BJ (cell line): ENCODE measurements around the gene DZIP3. TPM values are rescaled to one million over a fixed set of nuclear protein-coding genes. Genes with fewer than 3 reads are reported as not detected.

ENCODE experiments used
- CTCF ChIA-PET: fragments of 350-600 bp; formaldehyde crosslinking; extraction: SDS; loops from one replicate; lab custom pipeline; 2021; ENCODE audit warnings: antibody characterized with exemption, inconsistent platforms; lab: Yijun Ruan, JAX
- POLR2A ChIA-PET: fragments of 300-600 bp; sonication (Branson Sonifier 250); formaldehyde crosslinking; extraction: SDS; loops from one replicate; lab custom pipeline; 2021; ENCODE audit warnings: antibody characterized with exemption; lab: Charles Lee
- DNase-seq: peaks from one replicate; pipeline ENCODE4 v3.0.0-alpha.2; 2011; ENCODE audit warnings: low read depth
- H3K27me3 ChIP-seq: 2 replicates; pipeline ENCODE4 v1.6.0; 2011; ENCODE audit warnings: low read length; ENCODE audit not compliant: control insufficient read depth, insufficient read depth
- H3K36me3 ChIP-seq: 2 replicates; pipeline ENCODE4 v1.5.1; 2011; ENCODE audit warnings: low read length; ENCODE audit not compliant: control insufficient read depth, insufficient read depth
- H3K4me3 ChIP-seq: 2 replicates; pipeline ENCODE4 v1.5.1; 2011; ENCODE audit warnings: low read depth, mild to moderate bottlenecking, control low read depth, low read length
- polyA minus RNA-seq: library from RNA; depleted of rRNA, polyadenylated mRNA; stranded (reverse); fragments of >200 nt; gene quantifications from 2 replicates; pipeline ENCODE4 v1.2.3, GENCODE V29; 2011; rRNA and poly(A)+ RNA removed
- polyA plus RNA-seq: library from polyadenylated mRNA; depleted of rRNA; stranded (reverse); fragments of >200 nt; gene quantifications from 2 replicates; pipeline ENCODE4 v1.2.3, GENCODE V29; 2011; rRNA removed
- TF ChIP-seq, protein P1 (sequence below): IDR thresholded peaks from 2 replicates; pipeline ENCODE4 v1.5.1; 2011; ENCODE audit warnings: low read depth, mild to moderate bottlenecking, control low read depth, inconsistent platforms, low read length, moderate library complexity; ENCODE audit not compliant: insufficient read depth

The DZIP3 gene
- polyA plus RNA-seq (5.4 and 8.7 TPM in 2 replicates), polyA minus RNA-seq (4.1 and 5.0 TPM in 2 replicates)

- peak; percentile 73 for DNase-seq
- TF ChIP-seq, protein P1, sequence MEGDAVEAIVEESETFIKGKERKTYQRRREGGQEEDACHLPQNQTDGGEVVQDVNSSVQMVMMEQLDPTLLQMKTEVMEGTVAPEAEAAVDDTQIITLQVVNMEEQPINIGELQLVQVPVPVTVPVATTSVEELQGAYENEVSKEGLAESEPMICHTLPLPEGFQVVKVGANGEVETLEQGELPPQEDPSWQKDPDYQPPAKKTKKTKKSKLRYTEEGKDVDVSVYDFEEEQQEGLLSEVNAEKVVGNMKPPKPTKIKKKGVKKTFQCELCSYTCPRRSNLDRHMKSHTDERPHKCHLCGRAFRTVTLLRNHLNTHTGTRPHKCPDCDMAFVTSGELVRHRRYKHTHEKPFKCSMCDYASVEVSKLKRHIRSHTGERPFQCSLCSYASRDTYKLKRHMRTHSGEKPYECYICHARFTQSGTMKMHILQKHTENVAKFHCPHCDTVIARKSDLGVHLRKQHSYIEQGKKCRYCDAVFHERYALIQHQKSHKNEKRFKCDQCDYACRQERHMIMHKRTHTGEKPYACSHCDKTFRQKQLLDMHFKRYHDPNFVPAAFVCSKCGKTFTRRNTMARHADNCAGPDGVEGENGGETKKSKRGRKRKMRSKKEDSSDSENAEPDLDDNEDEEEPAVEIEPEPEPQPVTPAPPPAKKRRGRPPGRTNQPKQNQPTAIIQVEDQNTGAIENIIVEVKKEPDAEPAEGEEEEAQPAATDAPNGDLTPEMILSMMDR, result no peak
- H3K4me3 ChIP-seq, result peak within 1 kb of the TSS; percentile 85
- ChIA-PET CTCF (interaction anchor here (0.5 to 1.6 kb wide), 5 partner anchors 9 to 73 kb away, joined by 3 to 6 read pairs (median 4); no protein-coding TSS in a partner anchor), POLR2A (interaction anchor here (0.6 to 0.9 kb wide), 2 partner anchors 12 to 50 kb away, joined by 4 to 5 read pairs; no protein-coding TSS in a partner anchor)
- no peaks in the 10 kb centered on the region for H3K27me3 ChIP-seq
- H3K36me3 ChIP-seq, result no peaks in the 10 kb centered on the region
These were observed at the start of gene DZIP3, which contains the start of gene CIP2A for GRCh38 chr3:108589081-108589997. DZIP3 (plus strand) TSS chr3:108589722; CDS start chr3:108605407, 15,685 bp downstream. CIP2A (minus strand) TSS chr3:108589438; CDS start chr3:108589375, 63 bp downstream.

DNA sequence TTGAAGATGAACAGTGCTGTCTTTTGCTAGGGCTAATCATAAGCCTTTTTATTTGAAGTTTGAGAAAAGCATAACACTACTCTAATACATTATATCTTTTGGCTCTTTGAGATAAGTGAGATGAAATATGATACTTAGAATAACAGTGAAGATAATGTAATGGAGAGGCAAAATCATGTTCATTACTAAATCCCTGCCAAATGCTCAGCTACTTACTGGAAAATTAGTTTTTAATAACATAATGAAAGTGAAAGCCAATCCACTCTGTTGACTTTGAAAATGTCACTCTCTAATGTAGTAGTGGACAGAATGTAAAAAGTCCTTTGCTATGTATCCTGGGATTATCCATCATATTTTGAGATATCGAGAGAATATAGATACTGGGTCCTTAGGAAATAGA is 43.3 kb upstream of the DZIP3 start:
- CTCF ChIA-PET, result interaction anchor here (1.1 to 1.6 kb wide), 2 partner anchors 55 to 369 kb away, joined by 3 to 4 read pairs; no protein-coding TSS in a partner anchor

GRCh38 chr3:108546692-108547091 is 42.8 kb upstream of the DZIP3 start:
- TF ChIP-seq, protein P1, result no peak
- H3K4me3 ChIP-seq, result no peak overlapping the region
- POLR2A ChIA-PET, result no interaction called here

More for the DNA sequence above, 43.3 kb upstream of the DZIP3 start:
- no peak for DNase-seq
- TF ChIP-seq, protein P1, result no peak
- Histone ChIP-seq H3K4me3 (no peak overlapping the region), H3K27me3 (no peaks in the 10 kb centered on the region), H3K36me3 (0 out of 2 replicates have a peak, but pooled peaks cover 1% of the 10 kb centered on the region)
- POLR2A ChIA-PET, result no interaction called here

GRCh38 chr3:108548304-108548703 is 41.2 kb upstream of the DZIP3 start:
- H3K36me3 ChIP-seq, result 0 out of 2 replicates have a peak, but pooled peaks cover 1% of the 10 kb centered on the region
- H3K4me3 ChIP-seq, result no peak overlapping the region
- ChIA-PET CTCF (no interaction called here), POLR2A (no interaction called here)
- TF ChIP-seq, protein P1, result no peak
- H3K27me3 ChIP-seq, result no peaks in the 10 kb centered on the region
- DNase-seq, result no peak

More at GRCh38 chr3:108546692-108547091, 42.8 kb upstream of the DZIP3 start:
- Histone ChIP-seq H3K36me3 (0 out of 2 replicates have a peak, but pooled peaks cover 1% of the 10 kb centered on the region), H3K27me3 (no peaks in the 10 kb centered on the region)
- CTCF ChIA-PET, result interaction anchor here (1.1 to 1.6 kb wide), 2 partner anchors 55 to 368 kb away, joined by 3 to 4 read pairs; no protein-coding TSS in a partner anchor
- DNase-seq, result no peak

GRCh38 chr3:108548886-108549285 is 40.6 kb upstream of the DZIP3 start:
- TF ChIP-seq, protein P1, result no peak
- no peaks in the 10 kb centered on the region for H3K27me3 ChIP-seq
- CTCF ChIA-PET, result no interaction called here
- no peak overlapping the region for H3K4me3 ChIP-seq
- H3K36me3 ChIP-seq, result no peaks in the 10 kb centered on the region
- POLR2A ChIA-PET, result no interaction called here
- no peak for DNase-seq
